Caco-2 (cell line): ENCODE measurements around the gene CDS2. TPM values are rescaled to one million over a fixed set of nuclear protein-coding genes. Genes with fewer than 3 reads are reported as not detected.

Experiments
- BruUV-seq: library from RNA; stranded (reverse); fragments of 400-500 nt; replicated peaks from 2 replicates; lab custom pipeline; 2021; lab: Mats Ljungman, UMichigan
- CTCF ChIA-PET: fragments of 300-600 bp; sonication (Branson Sonifier 250); formaldehyde crosslinking; loops from one replicate; lab custom pipeline; 2022; ENCODE audit warnings: antibody characterized with exemption; lab: Charles Lee
- POLR2A ChIA-PET: fragments of 300-600 bp; sonication (Branson Sonifier 250); formaldehyde crosslinking; loops from one replicate; lab custom pipeline; 2022; ENCODE audit warnings: antibody characterized with exemption; lab: Charles Lee
- DNase-seq, 2 experiments: peaks; one replicate each; pipeline versions ENCODE4 v3.0.0 to v3.0.0-alpha.2; 2020 to 2022
- H3K27me3 ChIP-seq: replicated peaks from 2 replicates; pipeline ENCODE4 v1.6.0; 2011; ENCODE audit warnings: low read length; ENCODE audit not compliant: control insufficient read depth, insufficient read depth
- H3K36me3 ChIP-seq: 2 replicates; pipeline ENCODE4 v1.5.1; 2011; ENCODE audit warnings: low read length; ENCODE audit not compliant: control insufficient read depth, insufficient read depth
- H3K4me1 ChIP-seq: fragments of 250-450 bp; sonication (Bioruptor Pico); 2 replicates; pipeline ENCODE4 v1.5.1; 2020; ENCODE audit warnings: mild to moderate bottlenecking
- H3K4me3 ChIP-seq: 2 replicates; pipeline ENCODE4 v1.5.1; 2011; ENCODE audit warnings: low read depth, mild to moderate bottlenecking, control low read depth, low read length
- H3K9me3 ChIP-seq: fragments of 250-450 bp; sonication (Bioruptor Pico); 2 replicates; pipeline ENCODE4 v1.5.1; 2020; ENCODE audit warnings: mild to moderate bottlenecking, moderate library complexity
- H3K27ac Mint-ChIP-seq: one replicate; pipeline ENCODE4 v1.8.0; 2022; ENCODE audit warnings: mixed read lengths; ENCODE audit not compliant: unreplicated experiment
- H3K27me3 Mint-ChIP-seq: one replicate; pipeline ENCODE4 v1.8.0; 2022; ENCODE audit warnings: mixed read lengths; ENCODE audit not compliant: insufficient read depth, unreplicated experiment
- H3K36me3 Mint-ChIP-seq: one replicate; pipeline ENCODE4 v1.8.0; 2022; ENCODE audit warnings: mild to moderate bottlenecking, mixed read lengths; ENCODE audit not compliant: insufficient read depth, unreplicated experiment
- H3K4me1 Mint-ChIP-seq: one replicate; pipeline ENCODE4 v1.8.0; 2022; ENCODE audit warnings: low read depth, mixed read lengths; ENCODE audit not compliant: unreplicated experiment
- H3K4me3 Mint-ChIP-seq: one replicate; pipeline ENCODE4 v1.8.0; 2022; ENCODE audit warnings: mild to moderate bottlenecking, moderate library complexity, mixed read lengths; ENCODE audit not compliant: unreplicated experiment
- H3K9me3 Mint-ChIP-seq: one replicate; pipeline ENCODE4 v1.8.0; 2022; ENCODE audit warnings: mixed read lengths; ENCODE audit not compliant: unreplicated experiment
- CTCF ChIP-seq, 2 experiments: fragments of 200-600 bp in 1 of 2; IDR thresholded peaks; 1 replicate in 1 of 2; 2 replicates in 1 of 2; pipeline versions ENCODE4 v1.5.1 to v1.8.0; 2011 to 2022; ENCODE audit warnings: antibody characterized with exemption in 1 of 2, control low read depth in 1 of 2, inconsistent platforms in 1 of 2, low read depth in 1 of 2, low read length in 1 of 2, mild to moderate bottlenecking in 1 of 2, moderate library complexity in 1 of 2; ENCODE audit not compliant: insufficient read depth in 1 of 2, severe bottlenecking in 1 of 2, unreplicated experiment in 1 of 2
- intact Hi-C: fragments of 100-400 bp; cut with micrococcal nuclease; formaldehyde crosslinking; loops from one replicate; pipeline ENCODE4 v1.10.0; 2022; ENCODE audit not compliant: unreplicated experiment
- total RNA-seq: library from RNA; stranded (reverse); gene quantifications from 2 replicates; pipeline ENCODE4 v1.2.3, GENCODE V29; 2022

Gene CDS2
- total RNA-seq, 1 experiment from 2014 or later: 53.8 TPM

- no peak for TF ChIP-seq CTCF (IDR thresholded peaks at IDR 0.05; ENCODE audit: insufficient read depth in 1 of 2, low read depth in 1 of 2, low read length in 1 of 2, severe bottlenecking in 1 of 2, unreplicated experiment in 1 of 2)
- peak overlapping the region; percentile 91 for H3K27ac Mint-ChIP-seq
- Histone ChIP-seq H3K9me3 (no peaks in the 10 kb centered on the region), H3K27me3 (no peaks in the 10 kb centered on the region), H3K36me3 (peaks cover 1% of the 10 kb centered on the region; the same call in 1 of the 2 replicates), H3K4me3 (peak overlapping the region; percentile 91), H3K4me1 (peaks cover 13% of the 10 kb centered on the region; the same call in 1 of the 2 replicates)
- ChIA-PET CTCF (interaction anchor here (1.2 kb wide), 1 partner anchor 74 kb away, joined by 4 read pairs; no protein-coding TSS in a partner anchor), POLR2A (interaction anchor here (0.6 kb wide), 1 partner anchor 452 kb away, joined by 3 read pairs; no protein-coding TSS in a partner anchor)
- H3K9me3 Mint-ChIP-seq: no peaks in the 10 kb centered on the region
- no peaks in the 10 kb centered on the region for H3K27me3 Mint-ChIP-seq
- intact Hi-C loops: no loop called here
- H3K4me1 Mint-ChIP-seq: peaks cover 16% of the 10 kb centered on the region
- BruUV-seq: TSS peak; percentile 30
- H3K4me3 Mint-ChIP-seq: peak overlapping the region; percentile 94
- peaks cover 70% of the 10 kb centered on the region for H3K36me3 Mint-ChIP-seq
- no peak for DNase-seq
Measured at GRCh38 chr20:5118220-5119142, 8.3 kb upstream of the CDS2 start.

GRCh38 chr20:5119143-5119434, 7.7 kb upstream of the CDS2 start:
- H3K36me3 ChIP-seq: peaks cover 1% of the 10 kb centered on the region; the same call in 1 of the 2 replicates
- Mint-ChIP-seq H3K27me3 (no peaks in the 10 kb centered on the region), H3K4me3 (peak overlapping the region; percentile 94), H3K9me3 (no peaks in the 10 kb centered on the region), H3K4me1 (peaks cover 16% of the 10 kb centered on the region), H3K27ac (peak overlapping the region; percentile 91), H3K36me3 (peaks cover 66% of the 10 kb centered on the region)
- no peak for DNase-seq
- H3K27me3 ChIP-seq: no peaks in the 10 kb centered on the region
- no peaks in the 10 kb centered on the region for H3K9me3 ChIP-seq
- H3K4me1 ChIP-seq: peaks cover 13% of the 10 kb centered on the region; the same call in 1 of the 2 replicates
- H3K4me3 ChIP-seq: peak overlapping the region; percentile 91
- POLR2A ChIA-PET: interaction anchor here (0.6 kb wide), 1 partner anchor 434 kb away, joined by 3 read pairs; no protein-coding TSS in a partner anchor
- no TSS peak for BruUV-seq
- CTCF ChIA-PET: interaction anchor here (0.5 to 1.2 kb wide), 2 partner anchors 73 to 1236 kb away, joined by 4 read pairs; no protein-coding TSS in a partner anchor
- TF ChIP-seq CTCF (IDR thresholded peaks at IDR 0.05; ENCODE audit: insufficient read depth in 1 of 2, low read depth in 1 of 2, low read length in 1 of 2, severe bottlenecking in 1 of 2, unreplicated experiment in 1 of 2): no peak
- intact Hi-C loops: no loop called here

GRCh38 chr20:5119435-5120184, 7.2 kb upstream of the CDS2 start, which contains the start of gene PCNA:
Gene PCNA, minus strand, starts transcription at chr20:5119958. Its CDS starts 160 bp downstream, at chr20:5119798.
- ChIA-PET POLR2A (interaction anchor here (0.6 to 0.7 kb wide), 4 partner anchors 17 to 778 kb away, joined by 3 to 6 read pairs (median 3); no protein-coding TSS in a partner anchor), CTCF (interaction anchor here (0.5 to 1.2 kb wide), 3 partner anchors 72 to 1236 kb away, joined by 4 to 9 read pairs (median 4); no protein-coding TSS in a partner anchor)
- no peak for TF ChIP-seq CTCF (IDR thresholded peaks at IDR 0.05; ENCODE audit: insufficient read depth in 1 of 2, low read depth in 1 of 2, low read length in 1 of 2, severe bottlenecking in 1 of 2, unreplicated experiment in 1 of 2)

More at GRCh38 chr20:5119435-5120184, 7.2 kb upstream of the CDS2 start, which contains the start of gene PCNA:
- no TSS peak for BruUV-seq
- peak within 1 kb of the TSS; percentile 94 for H3K4me3 Mint-ChIP-seq
- Histone ChIP-seq H3K4me3 (peak within 1 kb of the TSS; percentile 91), H3K27me3 (no peaks in the 10 kb centered on the region), H3K4me1 (peaks cover 13% of the 10 kb centered on the region; the same call in 1 of the 2 replicates), H3K36me3 (peaks cover 1% of the 10 kb centered on the region; the same call in 1 of the 2 replicates), H3K9me3 (no peaks in the 10 kb centered on the region)
- H3K4me1 Mint-ChIP-seq: peaks cover 16% of the 10 kb centered on the region
- peak within 1 kb of the TSS; percentile 91 for H3K27ac Mint-ChIP-seq
- DNase-seq: peak; percentile 98
- H3K9me3 Mint-ChIP-seq: no peaks in the 10 kb centered on the region
- intact Hi-C loops: loop anchor here (10.0 kb wide), 1 partner anchor 325 kb away; no protein-coding TSS in a partner anchor
- no peaks in the 10 kb centered on the region for H3K27me3 Mint-ChIP-seq
- H3K36me3 Mint-ChIP-seq: peaks cover 61% of the 10 kb centered on the region
